Measurements from ENCODE around the gene ZNF865.
A peak's percentile ranks its signal among the peaks of the same experiment; 100 is the strongest.
"Not testable (repeated sequence)": the region's sequence is repeated elsewhere in the genome, so short reads cannot be mapped to it uniquely, and the experiment has no call there.

ZNF865 gene

GRCh38 chr19:55605637-55606470 lies at the start of gene ZNF865:
ZNF865 (plus strand) TSS chr19:55605647; CDS start chr19:55613619, 7,972 bp downstream.
- DNase-seq, result peak; percentile 82

- DNase-seq, result no peak
Observed at GRCh38 chr19:55559684-55560083, 45.8 kb upstream of the ZNF865 start.

- no peak for DNase-seq
Observed at GRCh38 chr19:55563261-55563690, 42.2 kb upstream of the ZNF865 start.

- no peak for DNase-seq
Observed at GRCh38 chr19:55566823-55567222, 38.6 kb upstream of the ZNF865 start.

GRCh38 chr19:55567708-55568328 lies 37.6 kb upstream of the ZNF865 start:
- no peak for DNase-seq

- not testable (repeated sequence) for DNase-seq
Observed at GRCh38 chr19:55569477-55569876, 36.0 kb upstream of the ZNF865 start.

- DNase-seq, result not testable (repeated sequence)
Observed at GRCh38 chr19:55573929-55574328, 31.5 kb upstream of the ZNF865 start.

GRCh38 chr19:55576746-55577145 lies 28.7 kb upstream of the ZNF865 start:
- no peak for DNase-seq

GRCh38 chr19:55578031-55578760 lies 27.3 kb upstream of the ZNF865 start:
- DNase-seq, result no peak

GRCh38 chr19:55578761-55579747 lies 26.4 kb upstream of the ZNF865 start:
- no peak for DNase-seq

GRCh38 chr19:55579766-55580621 lies 25.5 kb upstream of the ZNF865 start:
- no peak for DNase-seq

- DNase-seq, result peak; percentile 82
Observed at GRCh38 chr19:55580628-55581144, 24.8 kb upstream of the ZNF865 start, which contains the start of gene ZNF579. ZNF579 (minus strand) TSS chr19:55580848; CDS start chr19:55579639, 1,209 bp downstream.

- DNase-seq, result no peak
Observed at GRCh38 chr19:55581145-55581822, 24.2 kb upstream of the ZNF865 start.

GRCh38 chr19:55581823-55582223 lies 23.6 kb upstream of the ZNF865 start:
- no peak for DNase-seq

- DNase-seq, result not testable (repeated sequence)
Observed at GRCh38 chr19:55582284-55582683, 23.2 kb upstream of the ZNF865 start.

- not testable (repeated sequence) for DNase-seq
Observed at GRCh38 chr19:55583897-55584296, 21.6 kb upstream of the ZNF865 start.

- DNase-seq, result no peak
Observed at GRCh38 chr19:55584871-55585270, 20.6 kb upstream of the ZNF865 start.

GRCh38 chr19:55585658-55586339 lies 19.6 kb upstream of the ZNF865 start:
- DNase-seq, result no peak

GRCh38 chr19:55586976-55587668 lies 18.3 kb upstream of the ZNF865 start:
- peak; percentile 18 for DNase-seq
